Right renal cortex interstitium (tissue), 3 donors: ENCODE measurements around the gene NTN4. TPM values are rescaled to one million over a fixed set of nuclear protein-coding genes. Genes with fewer than 3 reads are reported as not detected.
"Not testable (repeated sequence)": the region's sequence is repeated elsewhere in the genome, so short reads cannot be mapped to it uniquely, and the experiment has no call there.

Source experiments
- DNase-seq, 3 donors: peaks; one replicate each; pipeline ENCODE4 v3.0.0-alpha.2; 2013; ENCODE audit warnings: low read depth in 3 of 3, low spot score in 2 of 3
- polyA plus RNA-seq, 3 donors: library from polyadenylated mRNA; unstranded; fragments of 120-200 nt; gene quantifications; one replicate each; pipeline ENCODE4 v1.2.1, GENCODE V29; 2013; ENCODE audit not compliant: insufficient read length in 3 of 3

The NTN4 gene
- polyA plus RNA-seq, 3 donors, result 99.0 to 133 (median 114) TPM

DNA sequence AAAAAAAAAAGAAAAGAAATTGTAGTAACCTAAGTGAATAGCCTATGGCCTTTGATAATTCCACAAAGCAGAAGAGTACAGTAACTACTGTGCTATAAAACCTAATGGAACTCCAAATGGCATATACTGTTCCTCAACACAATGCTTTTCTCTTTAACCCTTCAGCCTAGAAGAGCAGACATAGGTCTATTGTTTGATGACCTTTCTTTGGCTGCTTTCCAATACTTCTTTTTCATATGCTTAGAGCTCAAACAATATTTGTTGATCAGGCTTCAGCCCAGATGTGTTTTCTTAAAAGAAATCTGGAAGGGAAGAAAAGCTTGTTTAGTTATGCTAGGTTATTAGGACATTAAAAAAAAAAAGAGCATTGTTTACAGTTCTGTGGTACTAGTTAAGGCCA lies 116.4 kb downstream of the NTN4 start:
- DNase-seq, result no peak

DNA sequence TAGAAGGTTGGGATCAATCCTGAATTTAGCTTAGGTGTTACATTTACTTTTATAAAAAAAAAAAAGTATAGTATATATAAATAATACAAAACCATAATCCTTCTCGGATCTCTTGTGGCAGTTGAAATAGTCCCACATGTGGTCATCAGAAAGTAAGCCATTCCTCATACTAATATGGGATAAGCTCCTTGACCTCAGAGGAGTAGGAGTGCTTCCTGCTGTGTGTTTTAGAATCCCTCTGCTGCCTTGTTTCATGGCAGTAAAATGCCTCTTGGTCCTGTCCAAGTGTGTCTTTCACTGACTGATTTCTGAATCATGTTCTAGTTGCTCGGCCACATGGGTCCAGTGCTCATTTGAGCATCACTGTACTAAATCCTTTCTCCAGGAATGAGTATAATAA lies 117.0 kb downstream of the NTN4 start:
- no peak for DNase-seq

DNA sequence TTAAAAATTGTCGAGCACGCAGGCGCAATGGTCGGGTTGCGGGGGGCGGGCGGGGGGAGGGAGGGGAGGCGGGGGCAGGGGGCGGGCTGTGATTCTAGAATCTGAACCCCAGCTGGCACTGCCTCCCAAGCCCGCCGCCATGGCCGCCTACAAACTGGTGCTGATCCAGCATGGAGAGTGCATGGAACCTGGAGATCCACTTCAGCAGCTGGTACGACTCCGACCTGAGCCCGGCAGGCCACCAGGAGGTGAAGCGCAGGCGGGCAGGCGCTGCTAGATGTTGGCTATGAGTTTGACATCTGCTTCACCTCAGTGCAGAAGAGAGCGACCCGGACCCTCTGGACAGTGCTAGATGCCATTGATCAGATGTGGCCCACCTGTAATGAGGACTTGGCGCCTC lies 118.4 kb downstream of the NTN4 start:
- DNase-seq, result no peak

DNA sequence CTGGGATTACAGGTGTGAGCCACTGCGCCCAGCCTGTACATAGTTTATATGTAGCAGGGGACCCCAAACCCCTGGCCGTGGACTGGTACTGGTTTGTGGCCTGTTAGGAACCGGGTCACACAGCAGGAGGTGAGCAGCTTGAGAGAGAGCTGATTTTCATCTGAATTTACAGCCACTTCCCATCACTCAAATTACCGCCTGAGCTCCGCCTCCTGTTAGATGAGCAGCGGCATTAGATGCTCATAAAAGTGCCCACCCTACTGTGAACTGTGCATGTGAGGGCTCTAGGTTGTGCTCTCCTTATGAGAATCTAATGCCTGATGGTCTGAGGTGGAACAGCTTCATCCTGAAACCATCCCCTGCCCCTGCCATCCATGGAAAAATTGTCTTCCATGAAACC lies 119.3 kb downstream of the NTN4 start:
- no peak for DNase-seq

DNA sequence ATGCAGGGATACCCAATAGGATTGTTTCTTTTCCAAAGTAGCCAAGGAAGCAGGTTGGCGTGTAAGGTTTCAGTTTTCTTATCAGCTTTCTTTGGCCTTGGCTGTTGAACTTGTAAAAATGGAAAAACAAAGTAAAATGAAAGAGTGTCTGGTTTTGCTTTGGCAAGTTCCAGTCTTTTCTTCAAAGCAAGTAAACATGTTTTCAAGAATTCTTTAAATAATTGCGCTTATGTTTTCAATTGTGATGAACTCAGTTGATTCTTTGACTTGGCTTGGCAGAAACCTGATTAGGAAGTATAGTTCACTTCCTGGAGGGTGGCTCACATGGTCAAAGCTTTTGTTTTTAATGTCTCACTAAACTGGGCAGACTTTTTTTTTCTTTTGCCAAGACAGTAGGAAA lies 127.0 kb downstream of the NTN4 start:
- no peak for DNase-seq

DNA sequence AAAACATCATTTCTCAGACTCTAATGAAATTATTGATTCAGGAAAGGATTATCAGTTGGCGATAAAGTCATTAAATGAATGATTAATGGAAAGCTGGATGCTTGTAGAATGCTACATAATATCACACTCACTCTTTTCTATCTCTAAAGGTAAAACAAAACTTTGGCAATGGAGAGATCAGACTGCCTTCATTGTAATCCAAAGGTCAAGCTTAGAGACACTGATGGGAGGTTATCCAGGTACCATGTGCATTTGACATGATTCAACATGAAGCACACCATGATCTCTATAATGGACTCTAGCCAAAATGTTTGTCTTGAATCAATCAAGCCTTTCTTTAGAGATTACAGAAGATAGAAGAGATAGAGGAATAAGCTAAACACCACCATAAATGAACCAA lies 129.2 kb downstream of the NTN4 start:
- DNase-seq, result no peak

DNA sequence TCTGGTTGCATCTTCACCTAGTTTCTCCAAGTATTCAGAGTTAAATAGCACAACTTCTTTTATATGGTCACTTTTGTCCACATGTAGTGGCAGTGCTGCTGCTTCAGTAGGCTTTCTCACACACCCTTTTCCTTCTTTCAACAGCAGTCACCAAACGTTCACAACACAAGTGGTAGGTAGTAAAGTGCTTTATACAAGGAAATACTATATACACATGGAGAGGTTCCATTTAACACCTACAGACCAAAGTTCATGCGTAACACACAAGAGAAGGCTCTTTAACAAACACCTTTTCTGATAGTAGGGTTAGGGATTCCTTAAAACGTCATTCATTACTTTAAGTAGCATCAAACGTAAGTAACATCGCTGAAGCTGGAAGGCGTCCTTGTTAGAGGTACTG lies 132.2 kb downstream of the NTN4 start:
- DNase-seq, result no peak

DNA sequence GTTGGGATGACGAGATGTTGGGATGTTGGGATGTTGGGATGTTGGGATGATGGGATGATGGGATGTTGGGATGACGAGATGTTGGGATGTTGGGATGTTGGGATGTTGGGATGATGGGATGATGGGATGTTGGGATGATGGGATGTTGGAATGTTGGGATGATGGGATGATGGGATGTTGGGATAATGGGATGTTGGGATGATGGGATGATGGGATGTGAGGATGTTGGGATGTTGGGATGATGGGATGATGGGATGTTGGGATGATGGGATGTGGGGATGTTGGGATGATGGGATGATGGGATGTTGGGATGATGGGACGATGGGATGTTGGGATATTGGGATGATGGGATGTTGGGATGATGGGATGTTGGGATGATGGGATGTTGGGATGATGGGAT lies 135.9 kb downstream of the NTN4 start:
- DNase-seq, result not testable (repeated sequence)

DNA sequence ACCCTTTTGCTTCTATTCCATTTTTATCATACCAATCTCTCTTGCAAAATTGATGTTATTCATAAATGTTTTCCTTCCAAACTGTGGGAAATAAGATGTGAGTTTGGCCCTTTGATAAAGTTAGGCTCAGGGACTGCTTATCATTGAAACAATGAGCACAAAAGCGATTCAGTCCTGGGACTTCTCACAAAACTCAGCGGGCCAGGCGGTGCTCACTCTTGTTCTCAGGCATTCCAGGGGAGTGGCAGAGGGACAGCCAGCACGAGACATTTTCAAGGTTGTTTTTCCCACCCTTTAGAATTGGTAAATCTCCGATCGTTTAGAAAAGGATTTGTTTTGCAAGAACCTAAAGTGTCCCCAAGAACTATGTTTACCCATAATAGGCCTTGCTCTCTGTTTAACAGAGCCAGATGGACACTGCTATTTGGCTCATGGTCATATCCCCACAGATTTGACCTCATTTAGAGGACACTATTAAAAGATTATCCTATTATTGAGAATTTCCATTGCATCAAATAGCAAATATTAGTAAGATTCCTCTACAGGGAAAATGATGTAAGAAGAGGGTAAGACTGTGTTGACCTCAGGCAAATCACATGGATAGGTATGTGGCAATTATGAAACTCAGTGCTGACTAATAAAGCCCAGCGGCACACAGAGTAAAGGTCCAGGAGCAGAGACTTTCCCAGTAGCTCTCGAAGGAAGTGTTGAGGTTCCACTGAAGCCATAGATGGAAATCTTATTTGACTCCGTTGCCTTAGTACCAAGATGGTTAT lies 136.6 kb downstream of the NTN4 start:
- DNase-seq, result no peak

DNA sequence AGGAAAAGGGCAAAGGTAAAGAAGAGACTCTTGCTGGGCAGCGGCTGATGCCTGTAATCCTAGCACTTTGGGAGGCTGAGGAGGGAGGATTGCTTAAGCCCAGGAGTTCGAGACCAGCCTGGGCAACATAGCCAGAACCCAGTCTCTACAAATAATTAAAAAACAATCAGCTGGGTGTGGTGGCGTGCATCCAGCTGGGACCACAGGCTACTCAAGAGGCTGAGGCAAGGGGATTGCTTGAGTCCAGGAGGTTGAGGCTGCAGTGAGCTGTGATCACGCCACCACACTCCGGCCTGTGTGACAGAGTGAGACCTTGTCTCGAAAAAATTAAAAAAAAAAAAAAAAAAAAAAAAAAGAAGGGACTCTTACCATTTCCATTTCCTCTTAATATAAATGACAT lies 138.9 kb downstream of the NTN4 start:
- DNase-seq, result no peak

DNA sequence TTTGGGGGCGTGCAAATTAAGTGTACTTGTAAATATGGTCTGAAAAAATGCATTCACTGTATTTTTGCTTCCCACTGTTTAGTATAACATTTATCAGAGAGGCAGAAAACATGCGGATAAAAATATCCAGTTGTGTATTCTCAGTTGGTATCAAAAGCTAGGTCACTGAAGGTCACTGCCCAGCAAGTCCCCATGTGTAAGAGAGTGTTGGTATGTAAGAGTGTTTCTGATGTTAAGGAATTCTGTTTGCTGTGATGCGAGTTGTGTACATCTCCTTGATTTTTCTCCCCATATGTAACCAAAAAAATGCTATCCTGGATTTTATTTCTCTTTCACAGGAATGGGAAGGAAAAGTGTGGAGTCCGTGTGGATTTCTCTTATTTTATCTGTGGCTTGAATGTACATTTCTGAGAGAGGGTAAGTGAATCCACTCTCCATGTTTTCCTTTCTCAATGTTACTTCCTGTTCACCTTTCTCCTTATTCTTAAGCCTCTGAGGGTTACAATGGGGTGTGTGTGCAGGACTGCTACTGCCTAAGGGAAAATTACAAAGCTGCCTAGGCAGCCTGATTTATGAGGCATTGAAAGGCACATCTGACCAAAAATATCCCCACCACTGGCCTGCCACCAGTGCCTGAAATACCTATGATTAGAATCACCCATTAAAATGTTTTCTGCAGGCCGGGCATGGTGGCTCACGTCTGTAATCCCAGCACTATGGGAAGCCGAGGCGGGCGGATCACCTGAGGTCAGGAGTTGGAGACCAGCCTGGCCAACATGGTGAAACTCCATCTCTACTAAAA lies 141.4 kb downstream of the NTN4 start:
- DNase-seq, result no peak

DNA sequence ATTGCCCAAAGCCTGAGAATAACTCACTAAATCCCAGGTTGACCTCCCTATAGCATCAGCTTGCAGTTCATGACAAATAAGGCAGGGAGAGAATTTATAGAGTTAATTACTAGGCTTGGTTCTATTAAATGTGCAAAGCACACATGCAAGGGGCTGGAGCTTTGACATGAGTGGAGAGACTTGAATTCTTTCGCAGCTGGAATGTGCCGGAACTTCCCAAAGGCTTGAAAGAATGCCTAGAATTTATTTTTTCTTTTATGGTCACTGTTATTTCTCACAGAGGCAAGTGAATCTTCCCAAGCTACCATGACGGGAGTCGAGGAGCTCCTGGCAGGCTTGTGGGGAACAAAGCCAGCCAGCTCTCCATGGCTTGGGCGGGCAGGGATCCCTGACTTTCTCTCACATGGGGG lies 143.8 kb downstream of the NTN4 start:
- DNase-seq, result peak in 1 of 3 donors; percentile 54

DNA sequence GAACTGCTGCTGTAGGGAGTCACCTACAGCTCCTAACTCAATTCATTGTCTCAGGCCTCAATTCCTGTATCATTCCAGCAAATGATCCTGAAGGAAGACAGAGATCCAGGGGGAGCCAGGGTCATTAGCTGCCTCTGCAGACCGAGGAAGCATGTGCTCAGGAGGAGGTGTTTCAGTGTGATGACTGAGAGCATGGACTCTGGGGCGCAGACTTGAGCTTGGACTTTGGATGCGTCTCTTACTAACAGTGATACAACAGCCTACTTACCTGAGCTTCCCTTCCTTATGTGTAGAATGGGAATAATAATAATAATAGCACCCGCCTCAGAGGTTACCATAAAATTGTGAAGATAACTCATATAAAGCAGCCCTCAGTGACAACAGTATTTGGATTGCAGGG lies 147.3 kb downstream of the NTN4 start:
- no peak for DNase-seq

DNA sequence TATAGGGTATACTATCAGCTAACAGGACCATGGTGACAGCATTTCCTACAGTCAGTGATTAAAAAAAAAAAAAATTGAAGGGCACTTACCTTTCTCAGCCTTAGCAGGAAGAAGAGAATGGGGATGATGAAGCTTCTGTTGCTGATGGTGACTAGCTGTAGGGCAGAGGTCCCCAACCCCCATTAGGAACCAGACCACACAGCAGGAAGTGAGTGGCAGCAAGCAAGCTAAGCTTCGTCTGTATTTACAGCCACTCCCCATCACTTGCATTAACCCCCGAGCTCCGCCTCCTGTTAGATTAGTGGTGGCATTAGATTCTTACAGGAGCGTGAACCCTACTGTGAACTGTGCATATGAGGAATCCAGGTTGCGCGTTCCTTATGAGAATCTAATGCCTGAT lies 148.0 kb downstream of the NTN4 start:
- DNase-seq, result no peak

DNA sequence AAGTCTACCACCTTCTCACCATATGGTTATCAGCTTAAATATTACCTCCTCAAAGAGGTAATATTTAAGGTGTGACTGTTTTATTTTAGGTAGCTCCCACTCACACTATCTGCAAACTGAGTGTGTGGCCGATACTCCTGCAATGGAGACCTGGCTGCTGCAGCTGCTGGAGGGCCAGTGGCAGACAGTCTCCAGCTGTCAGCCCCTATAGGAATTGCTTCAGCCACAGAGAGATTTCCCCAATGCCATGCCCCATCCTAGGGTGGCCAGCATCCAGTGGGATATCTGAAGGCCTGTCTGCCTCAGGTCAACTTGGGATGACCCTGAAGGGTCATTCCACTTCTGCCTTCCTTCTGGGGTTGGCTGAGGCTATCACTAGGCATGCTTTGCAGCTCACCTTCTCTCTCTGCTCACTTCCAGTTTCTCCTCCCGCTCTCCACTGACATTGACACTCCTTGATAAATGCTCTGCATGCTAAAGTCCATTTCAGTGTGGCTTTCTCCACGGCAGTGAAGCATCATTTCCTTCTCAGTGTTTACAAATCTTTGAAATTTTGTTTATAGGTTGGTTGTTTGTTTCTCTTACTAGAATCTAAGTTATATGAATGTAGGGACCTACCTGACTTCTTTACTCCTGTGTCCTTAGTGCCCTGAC lies 149.1 kb downstream of the NTN4 start:
- DNase-seq, result no peak

DNA sequence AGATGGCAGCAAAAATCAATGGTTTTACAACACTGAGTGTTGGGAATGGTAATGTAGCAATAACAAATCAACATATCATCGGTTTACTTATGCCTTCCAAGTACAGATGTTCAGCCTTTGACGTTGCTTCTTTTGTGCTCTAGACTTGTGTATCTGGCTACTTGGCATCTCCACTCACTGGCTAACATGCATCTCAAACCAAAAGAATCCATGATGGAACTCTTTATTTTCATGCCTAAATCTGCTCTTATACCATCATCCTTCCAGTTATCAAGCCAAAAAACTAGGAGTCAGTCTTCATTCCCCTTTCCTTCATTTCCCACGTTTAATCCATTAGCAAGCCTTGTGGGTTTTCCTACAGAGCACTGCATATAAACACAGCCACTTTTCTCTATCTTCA lies 150.0 kb downstream of the NTN4 start:
- no peak for DNase-seq

DNA sequence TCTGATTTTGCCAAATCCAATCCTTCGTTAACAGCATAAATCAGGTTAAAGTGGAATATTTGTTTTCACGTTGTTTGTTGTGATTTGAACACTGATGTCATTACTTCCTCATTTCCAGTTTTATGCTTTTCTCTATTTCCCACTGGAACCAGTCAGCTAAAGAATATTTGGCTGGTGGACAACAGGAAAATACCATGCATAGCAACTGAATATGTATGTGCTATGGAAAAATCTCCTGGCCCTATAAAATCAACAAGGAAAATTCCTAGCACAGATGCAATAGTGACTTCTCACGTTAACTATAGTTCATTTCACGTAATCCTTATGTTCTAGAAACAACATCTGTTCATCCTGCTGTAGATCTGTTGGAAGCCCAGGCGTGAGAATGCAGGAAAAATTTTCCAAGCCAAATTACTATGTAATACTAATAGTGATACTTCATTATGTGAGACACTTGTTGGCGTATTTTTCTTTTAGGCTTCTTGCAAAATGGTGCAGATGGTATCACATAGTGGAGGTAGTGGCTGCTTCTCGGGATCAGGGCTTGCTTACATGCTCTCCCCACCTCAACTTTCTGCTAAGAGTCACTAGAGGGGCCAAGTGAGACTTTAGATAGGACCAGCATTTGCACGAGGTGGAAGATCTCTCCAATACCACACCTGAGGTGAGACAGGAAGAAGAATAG lies 153.0 kb downstream of the NTN4 start:
- no peak for DNase-seq

DNA sequence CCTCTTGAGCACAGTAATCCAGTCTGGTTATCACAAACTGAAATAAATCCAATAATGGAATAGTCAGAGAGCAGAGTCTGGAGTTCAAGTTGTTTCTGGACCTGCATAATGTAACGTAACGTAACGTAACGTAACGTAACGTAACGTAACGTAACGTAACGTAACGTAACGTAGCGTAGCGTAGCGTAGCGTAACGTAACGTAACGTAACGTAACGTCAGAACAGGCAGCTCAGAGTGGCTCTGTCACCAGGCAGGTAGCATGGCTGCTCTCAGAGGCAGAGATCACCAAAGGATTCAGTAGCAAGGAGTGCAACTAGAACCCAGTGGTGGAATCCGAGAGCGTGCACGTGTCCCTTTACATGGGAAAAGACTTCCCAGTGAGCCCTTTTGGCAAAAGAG lies 153.6 kb downstream of the NTN4 start:
- no peak for DNase-seq

DNA sequence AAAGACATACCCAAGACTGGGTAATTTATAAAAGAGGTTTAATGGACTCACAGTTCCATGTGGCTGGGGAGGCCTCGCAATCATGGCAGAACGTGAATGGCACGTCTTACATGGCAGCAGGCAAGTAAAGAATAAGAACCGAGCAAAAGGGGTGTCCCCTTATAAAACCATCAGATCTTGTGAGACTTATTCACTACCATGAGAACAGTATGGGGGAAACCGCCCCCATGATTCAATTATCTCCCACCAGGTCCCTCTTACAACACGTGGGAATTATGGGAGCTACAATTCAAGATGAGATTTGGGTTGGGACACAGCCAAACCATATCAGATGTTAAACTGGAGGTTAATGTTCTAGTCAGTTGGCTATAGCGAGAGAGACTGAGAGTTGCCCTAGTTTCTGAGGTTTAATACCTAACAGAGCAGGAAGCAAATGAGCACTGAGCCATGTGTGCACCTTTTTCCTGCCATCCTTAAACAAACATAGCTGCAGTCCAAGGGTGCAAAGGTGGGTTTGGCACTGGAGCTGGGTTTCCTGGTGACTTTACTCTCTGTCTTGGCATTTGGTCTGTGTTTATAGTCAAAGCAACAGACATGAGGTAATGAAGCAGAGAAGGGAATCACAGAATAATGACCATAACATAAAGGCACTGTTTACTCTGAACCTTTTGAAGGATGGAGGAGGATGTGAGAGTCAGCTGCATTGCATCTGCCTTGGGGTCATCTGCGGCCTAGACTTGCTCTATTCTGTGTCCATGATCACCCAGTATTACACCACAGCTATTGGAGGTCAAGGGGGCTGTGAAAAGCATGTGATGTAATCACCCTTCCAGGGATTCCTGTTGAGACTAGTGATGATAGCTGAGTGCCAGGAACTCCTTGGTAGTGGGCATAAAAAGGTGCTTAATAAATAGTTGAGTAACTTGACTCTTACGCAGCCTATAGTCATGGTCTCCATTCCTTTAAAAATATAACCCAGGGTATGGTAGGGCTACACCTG lies 155.6 kb downstream of the NTN4 start:
- DNase-seq, result no peak
